Keratinocyte (primary cell): ENCODE data around the gene FGD4.

Experiments used
- EZH2 ChIP-seq: IDR thresholded peaks from one replicate; pipeline ENCODE4 v1.6.1; 2012; ENCODE audit warnings: inconsistent platforms, mild to moderate bottlenecking, low read length, moderate library complexity
- TF ChIP-seq, protein P1 (sequence below), 3 experiments: IDR thresholded peaks in 1 of 3; conservative IDR thresholded peaks in 1 of 3; optimal IDR thresholded peaks in 1 of 3; 2 replicates in 2 of 3; 3 replicates in 1 of 3; pipeline versions ENCODE3 to v1.5.1; 2011; ENCODE audit warnings: low read length in 3 of 3, mild to moderate bottlenecking in 3 of 3, moderate library complexity in 2 of 3, control low read depth in 1 of 3, inconsistent platforms in 1 of 3; ENCODE audit not compliant: insufficient read depth in 2 of 3; ENCODE audit errors: extremely low read depth in 1 of 3

DNA sequence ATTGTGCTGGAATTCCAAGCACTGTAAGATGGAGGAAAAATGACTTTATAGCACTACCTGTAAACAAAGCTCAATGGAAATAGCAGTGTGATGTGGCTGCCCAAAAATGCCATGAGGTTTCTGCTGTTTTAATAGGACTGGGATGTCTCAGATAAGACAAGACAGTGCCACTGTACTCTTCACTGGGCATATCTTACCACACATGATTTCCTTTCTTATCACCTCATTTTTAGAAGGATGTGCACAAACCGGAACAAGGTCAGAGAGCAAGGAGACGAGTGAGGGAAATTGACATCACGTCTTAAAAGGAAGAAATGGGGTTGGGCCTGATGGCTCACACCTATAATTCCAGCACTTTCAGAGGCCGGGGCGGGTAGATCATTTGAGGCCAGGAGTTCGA is 38.4 kb upstream of the FGD4 start:
- TF ChIP-seq, protein P1, sequence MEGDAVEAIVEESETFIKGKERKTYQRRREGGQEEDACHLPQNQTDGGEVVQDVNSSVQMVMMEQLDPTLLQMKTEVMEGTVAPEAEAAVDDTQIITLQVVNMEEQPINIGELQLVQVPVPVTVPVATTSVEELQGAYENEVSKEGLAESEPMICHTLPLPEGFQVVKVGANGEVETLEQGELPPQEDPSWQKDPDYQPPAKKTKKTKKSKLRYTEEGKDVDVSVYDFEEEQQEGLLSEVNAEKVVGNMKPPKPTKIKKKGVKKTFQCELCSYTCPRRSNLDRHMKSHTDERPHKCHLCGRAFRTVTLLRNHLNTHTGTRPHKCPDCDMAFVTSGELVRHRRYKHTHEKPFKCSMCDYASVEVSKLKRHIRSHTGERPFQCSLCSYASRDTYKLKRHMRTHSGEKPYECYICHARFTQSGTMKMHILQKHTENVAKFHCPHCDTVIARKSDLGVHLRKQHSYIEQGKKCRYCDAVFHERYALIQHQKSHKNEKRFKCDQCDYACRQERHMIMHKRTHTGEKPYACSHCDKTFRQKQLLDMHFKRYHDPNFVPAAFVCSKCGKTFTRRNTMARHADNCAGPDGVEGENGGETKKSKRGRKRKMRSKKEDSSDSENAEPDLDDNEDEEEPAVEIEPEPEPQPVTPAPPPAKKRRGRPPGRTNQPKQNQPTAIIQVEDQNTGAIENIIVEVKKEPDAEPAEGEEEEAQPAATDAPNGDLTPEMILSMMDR (optimal IDR thresholded peaks at IDR 0.05 in 1 of 3, IDR thresholded peaks at IDR 0.05 in 1 of 3, conservative IDR thresholded peaks at IDR 0.05 in 1 of 3; ENCODE audit: extremely low read depth in 1 of 3, insufficient read depth in 2 of 3, low read length in 3 of 3), result no peak
- no peak for TF ChIP-seq EZH2
